Measurements from ENCODE around the gene ZNF680. TPM values are rescaled to one million over a fixed set of nuclear protein-coding genes. Genes with fewer than 3 reads are reported as not detected.

ZNF680 gene
- total RNA-seq, 4 donors from 2014 or later, result 6.1 to 16.2 (median 10.1) TPM

DNA sequence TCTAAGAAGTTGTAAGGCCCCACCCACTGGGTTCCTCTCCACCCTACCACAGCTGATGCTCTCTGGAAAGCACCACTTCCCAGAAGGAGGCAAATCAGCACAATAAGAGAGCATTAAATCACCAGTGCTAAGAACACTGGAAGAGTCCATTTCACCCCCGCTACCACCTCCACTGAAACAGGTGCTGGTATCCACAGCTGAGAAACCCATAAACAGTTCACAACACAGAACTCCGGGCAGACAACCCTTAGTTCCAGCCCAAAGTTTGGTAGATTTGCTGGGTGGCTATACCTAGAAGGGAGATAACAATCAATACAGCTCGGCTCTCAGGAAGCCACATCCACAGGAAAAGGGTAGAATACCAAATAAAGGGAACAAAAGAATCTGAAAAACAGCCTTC lies 34.1 kb downstream of the ZNF680 start:
- 100% methylated on average over 3 of the region's 3 CpGs for whole genome bisulfite sequencing
- Histone ChIP-seq H3K4me3 (no peak overlapping the region), H3K4me1 (no peaks in the 10 kb centered on the region), H3K27ac (replicated peaks in 1 of 4) (no peak overlapping the region), H3K9me3 (peaks cover 0 to 51% (median 32%) of the 10 kb centered on the region in 4 donors), H3K27me3 (no peaks in the 10 kb centered on the region), H3K36me3 (peaks cover 11 to 70% (median 40%) of the 10 kb centered on the region in 4 donors)
- TF ChIP-seq EP300 (IDR thresholded peaks at IDR 0.05) (no peak), CTCF (IDR thresholded peaks at IDR 0.05) (no peak)
- no peak for DNase-seq (ENCODE audit: extremely low spot score)
- intact Hi-C loops (cut with DNase I), result no loop called here

DNA sequence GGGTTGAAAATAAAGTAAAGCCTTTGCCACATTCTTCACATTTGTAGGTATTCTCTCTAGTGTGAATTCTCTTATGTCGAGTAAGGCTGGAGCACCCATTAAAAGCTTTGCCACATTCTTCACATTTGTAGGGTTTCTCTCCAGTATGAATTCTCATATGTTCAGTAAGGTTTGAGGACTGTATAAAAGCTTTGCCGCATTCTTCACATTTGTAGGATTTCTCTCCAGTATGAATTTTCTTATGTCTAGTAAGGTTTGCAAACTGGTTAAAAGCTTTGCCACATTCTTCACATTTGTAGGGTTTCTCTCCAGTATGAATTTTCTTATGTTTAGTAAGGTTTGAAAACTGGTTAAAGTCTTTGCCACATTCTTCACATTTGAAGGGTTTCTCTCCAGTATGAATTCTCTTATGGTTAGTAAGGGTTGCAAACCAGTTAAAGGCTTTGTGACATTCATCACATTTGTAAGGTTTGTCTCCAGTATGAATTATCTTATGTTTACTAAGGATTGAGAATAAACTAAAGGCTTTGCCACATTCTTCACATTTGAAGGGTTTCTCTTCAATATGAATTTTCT lies 41.4 kb downstream of the ZNF680 start:
- Histone ChIP-seq H3K36me3 (peaks cover 13 to 75% (median 35%) of the 10 kb centered on the region in 4 donors), H3K27ac (replicated peaks in 1 of 4) (no peak overlapping the region), H3K9me3 (peaks cover 8 to 70% (median 61%) of the 10 kb centered on the region in 4 donors), H3K4me3 (no peak overlapping the region), H3K4me1 (peaks cover 0 to 3% (median under 1%) of the 10 kb centered on the region in 4 donors), H3K27me3 (no peaks in the 10 kb centered on the region)
- DNase-seq (ENCODE audit: extremely low spot score), result no peak
- intact Hi-C loops (cut with DNase I), result no loop called here
- TF ChIP-seq POLR2AphosphoS5 (IDR thresholded peaks at IDR 0.05) (no peak), CTCF (IDR thresholded peaks at IDR 0.05) (no peak), EP300 (IDR thresholded peaks at IDR 0.05) (no peak), POLR2A (IDR thresholded peaks at IDR 0.05; ENCODE audit: low read depth) (no peak)
- 91% methylated on average over 2 of the region's 2 CpGs for WGBS

- Histone ChIP-seq H3K9me3 (peaks cover 3 to 42% (median 31%) of the 10 kb centered on the region in 4 donors), H3K4me3 (no peak overlapping the region), H3K4me1 (peaks cover 8 to 19% (median 16%) of the 10 kb centered on the region in 4 donors), H3K36me3 (peaks cover 2 to 33% (median 13%) of the 10 kb centered on the region in 4 donors), H3K27me3 (no peaks in the 10 kb centered on the region), H3K27ac (replicated peaks in 1 of 4) (peak overlapping the region in 2 of 4 donors; percentile 14 to 60)
- no peak for DNase-seq (ENCODE audit: extremely low spot score)
- TF ChIP-seq POLR2A (IDR thresholded peaks at IDR 0.05; ENCODE audit: low read depth), result no peak
- TF ChIP-seq POLR2AphosphoS5 (IDR thresholded peaks at IDR 0.05), result no peak
- no peak for TF ChIP-seq EP300 (IDR thresholded peaks at IDR 0.05)
- no peak for TF ChIP-seq CTCF (IDR thresholded peaks at IDR 0.05)
- WGBS, result 27% methylated on average over 2 of the region's 2 CpGs
- intact Hi-C loops (cut with DNase I), result no loop called here
Observed at GRCh38 chr7:64516451-64516850, 46.4 kb downstream of the ZNF680 start.

DNA sequence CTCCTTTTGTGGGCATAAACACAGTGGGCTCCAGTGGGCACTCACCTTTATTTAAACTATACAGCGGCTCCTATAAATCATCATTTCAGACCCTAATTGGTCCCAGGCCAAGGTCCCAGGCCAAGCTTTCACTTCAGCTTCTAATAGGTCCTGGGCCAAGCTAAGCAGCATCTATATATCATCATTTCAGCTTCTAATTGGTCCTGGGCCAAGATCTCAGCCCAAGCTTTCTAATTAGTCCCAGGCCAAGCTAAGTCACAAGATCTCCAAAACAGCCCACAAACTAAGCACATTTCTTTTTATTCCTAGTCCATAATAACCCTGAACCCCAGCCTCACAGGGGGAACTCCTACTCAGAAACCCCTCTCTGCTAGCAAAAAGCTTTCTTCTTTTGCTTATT lies 47.1 kb downstream of the ZNF680 start:
- DNase-seq (ENCODE audit: extremely low spot score), result no peak
- H3K9me3 ChIP-seq, result peaks cover 0 to 38% (median 25%) of the 10 kb centered on the region in 4 donors

More for the DNA sequence above, 47.1 kb downstream of the ZNF680 start:
- H3K4me3 ChIP-seq, result no peak overlapping the region
- no peaks in the 10 kb centered on the region for H3K27me3 ChIP-seq
- H3K36me3 ChIP-seq, result peaks cover 0 to 27% (median 9%) of the 10 kb centered on the region in 4 donors
- no peak for TF ChIP-seq POLR2AphosphoS5 (IDR thresholded peaks at IDR 0.05)
- TF ChIP-seq CTCF (IDR thresholded peaks at IDR 0.05), result no peak
- TF ChIP-seq EP300 (IDR thresholded peaks at IDR 0.05), result no peak
- TF ChIP-seq POLR2A (IDR thresholded peaks at IDR 0.05; ENCODE audit: low read depth), result no peak
- intact Hi-C loops (cut with DNase I), result no loop called here
- WGBS, result 58% methylated on average over 1 of the region's 1 CpG
- H3K4me1 ChIP-seq, result peaks cover 8 to 19% (median 16%) of the 10 kb centered on the region in 4 donors
- peak overlapping the region in 3 of 4 donors; percentile 14 to 60 (median 34) for H3K27ac ChIP-seq (replicated peaks in 1 of 4)
